Cerebellar cortex (tissue), 1 donor: ENCODE results near the gene PTCD1.

Experiments used
- DNase-seq: peaks from one replicate; pipeline ENCODE4 v3.0.0-alpha.2; 2015; ENCODE audit warnings: low spot score

Gene PTCD1

GRCh38 chr7:99369767-99370391, 68.7 kb downstream of the PTCD1 start:
- no peak for DNase-seq

GRCh38 chr7:99368750-99369389, 69.7 kb downstream of the PTCD1 start:
- DNase-seq: no peak
